ENCODE results near the gene SEMA6A.

DNA sequence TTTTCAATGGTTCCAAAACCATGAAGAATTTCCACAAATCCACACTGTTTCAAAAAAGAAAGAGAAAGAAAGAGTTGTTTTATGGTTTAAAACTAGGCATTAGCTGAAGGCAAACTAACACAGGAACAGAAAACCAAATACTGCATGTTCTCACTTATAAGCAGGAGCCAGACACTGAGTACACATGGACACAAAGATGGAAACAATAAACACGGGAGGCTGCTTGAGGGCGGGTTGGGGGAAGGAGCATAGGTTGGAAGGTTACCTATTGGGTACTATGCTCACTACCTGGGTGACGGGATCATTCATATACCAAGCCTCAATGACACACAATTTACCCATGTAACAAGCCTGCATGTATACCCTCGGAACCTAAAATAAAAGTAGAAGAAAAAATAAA is 45.0 kb downstream of the SEMA6A start:
- TF ChIP-seq, protein P1, sequence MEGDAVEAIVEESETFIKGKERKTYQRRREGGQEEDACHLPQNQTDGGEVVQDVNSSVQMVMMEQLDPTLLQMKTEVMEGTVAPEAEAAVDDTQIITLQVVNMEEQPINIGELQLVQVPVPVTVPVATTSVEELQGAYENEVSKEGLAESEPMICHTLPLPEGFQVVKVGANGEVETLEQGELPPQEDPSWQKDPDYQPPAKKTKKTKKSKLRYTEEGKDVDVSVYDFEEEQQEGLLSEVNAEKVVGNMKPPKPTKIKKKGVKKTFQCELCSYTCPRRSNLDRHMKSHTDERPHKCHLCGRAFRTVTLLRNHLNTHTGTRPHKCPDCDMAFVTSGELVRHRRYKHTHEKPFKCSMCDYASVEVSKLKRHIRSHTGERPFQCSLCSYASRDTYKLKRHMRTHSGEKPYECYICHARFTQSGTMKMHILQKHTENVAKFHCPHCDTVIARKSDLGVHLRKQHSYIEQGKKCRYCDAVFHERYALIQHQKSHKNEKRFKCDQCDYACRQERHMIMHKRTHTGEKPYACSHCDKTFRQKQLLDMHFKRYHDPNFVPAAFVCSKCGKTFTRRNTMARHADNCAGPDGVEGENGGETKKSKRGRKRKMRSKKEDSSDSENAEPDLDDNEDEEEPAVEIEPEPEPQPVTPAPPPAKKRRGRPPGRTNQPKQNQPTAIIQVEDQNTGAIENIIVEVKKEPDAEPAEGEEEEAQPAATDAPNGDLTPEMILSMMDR (IDR thresholded peaks at IDR 0.05): no peak
- TF ChIP-seq EP300 (IDR thresholded peaks at IDR 0.05; ENCODE audit: low read depth) (no peak), POLR2A (IDR thresholded peaks at IDR 0.05) (no peak), POLR2AphosphoS5 (IDR thresholded peaks at IDR 0.05) (no peak)

All from transverse colon (tissue), 4 donors.